SH-SY5Y (cell line): Measurements from ENCODE around the gene ITPRIPL2.

Source experiments
- GATA2 ChIP-seq: IDR thresholded peaks from 2 replicates; pipeline ENCODE4 v1.6.1; 2011; ENCODE audit warnings: mild to moderate bottlenecking, low read depth, low read length
- GATA3 ChIP-seq: IDR thresholded peaks from 2 replicates; pipeline ENCODE4 v1.6.1; 2011; ENCODE audit warnings: low read depth, mild to moderate bottlenecking, low read length, moderate library complexity

GRCh38 chr16:19133600-19133999 is 19.8 kb downstream of the ITPRIPL2 start:
- TF ChIP-seq GATA2 (no peak), GATA3 (no peak)
